Testis (tissue), 2 donors: ENCODE results near the gene PRTFDC1.

Experiments used
- CTCF ChIP-seq, 3 experiments: fragments of 450-650 bp in 2 of 3; fragments of 200-600 bp in 1 of 3; sonication (generic) in 1 of 3; IDR thresholded peaks; one replicate each; pipeline ENCODE4 v1.5.1; 2016 to 2019; ENCODE audit warnings: antibody characterized with exemption in 3 of 3, mild to moderate bottlenecking in 2 of 3, moderate library complexity in 1 of 3
- POLR2A ChIP-seq: fragments of 450-650 bp; IDR thresholded peaks from one replicate; pipeline ENCODE4 v1.6.1; 2017; ENCODE audit warnings: antibody characterized with exemption, mild to moderate bottlenecking, moderate library complexity

DNA sequence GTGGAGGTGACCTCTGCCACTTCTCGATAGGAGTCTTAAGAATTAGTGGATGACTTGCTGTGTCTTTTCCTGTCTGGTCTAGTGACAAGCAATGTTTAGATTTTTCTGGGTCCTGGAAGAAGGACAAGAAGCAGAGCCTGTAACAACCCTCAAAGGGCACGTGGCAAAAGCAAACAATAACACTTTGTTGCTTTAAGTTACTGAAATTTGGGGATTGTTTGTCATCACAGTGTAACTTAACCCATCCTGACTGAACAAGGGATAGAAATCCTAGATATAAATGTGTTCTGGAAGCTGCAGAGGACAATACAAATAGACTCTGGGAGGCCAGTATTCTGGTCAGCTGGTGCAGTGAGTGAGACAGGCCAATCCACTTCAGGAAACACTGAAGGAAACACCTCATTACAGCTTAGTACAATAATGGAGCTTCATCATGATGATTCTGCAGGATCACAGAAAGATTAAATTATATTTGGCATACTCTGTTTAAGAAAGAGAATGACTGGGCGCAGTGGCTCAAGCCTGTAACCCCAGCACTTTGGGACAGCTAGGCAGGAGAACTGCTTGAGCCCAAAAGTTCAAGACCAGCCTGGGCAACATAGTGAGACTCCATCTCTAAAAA is 40.2 kb upstream of the PRTFDC1 start:
- TF ChIP-seq CTCF (IDR thresholded peaks at IDR 0.05) (no peak), POLR2A (no peak)
